DND-41 (cell line): ENCODE data around the gene MARCHF10.

Experiments used
- CTCF ChIP-seq: IDR thresholded peaks from 2 replicates; pipeline ENCODE4 v1.5.1; 2012; ENCODE audit warnings: borderline replicate concordance, low read length, moderate library complexity, mild to moderate bottlenecking; ENCODE audit not compliant: poor library complexity, severe bottlenecking; ENCODE audit errors: extremely low read depth
- EZH2 ChIP-seq: IDR thresholded peaks from 3 replicates; pipeline ENCODE4 v1.6.1; 2012; ENCODE audit warnings: borderline replicate concordance, low read depth, mild to moderate bottlenecking, moderate library complexity, low read length, inconsistent platforms; ENCODE audit not compliant: severe bottlenecking

- TF ChIP-seq CTCF = no peak
- TF ChIP-seq EZH2 = no peak
Measured at GRCh38 chr17:62818526-62818925, 10.4 kb upstream of the MARCHF10 start.
